HG03196 (cell line): ENCODE results near the gene CHSY1.

Source experiments
- ATAC-seq: cut with Tn5 transposase; IDR thresholded peaks from one replicate; pipeline ENCODE4 v1.9.1; 2021; ENCODE audit not compliant: unreplicated experiment

CHSY1 gene

DNA sequence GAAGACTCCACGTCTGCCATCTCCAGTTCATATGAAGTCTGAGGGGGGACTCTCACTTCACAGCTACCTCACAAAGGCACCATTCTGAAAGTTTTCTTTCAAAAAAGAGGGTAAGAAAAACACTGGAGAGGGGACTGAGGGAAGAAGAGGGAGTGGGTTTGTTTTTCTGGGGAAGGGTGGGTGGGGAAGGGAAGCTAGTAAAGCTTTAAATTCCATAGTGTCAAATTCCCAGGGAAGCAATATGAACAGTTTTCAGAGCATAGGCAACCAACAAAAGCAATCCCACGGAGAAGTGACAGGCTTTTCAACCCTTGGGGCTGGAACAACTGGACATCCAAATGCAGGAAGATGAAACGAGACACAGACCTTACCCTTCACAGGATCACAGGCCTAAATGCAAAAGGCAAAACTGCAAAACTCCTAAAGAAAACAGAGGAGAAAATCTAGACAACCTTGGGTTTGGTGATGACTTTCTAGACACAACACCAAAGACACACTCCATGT is 61.7 kb downstream of the CHSY1 start:
- no peak for ATAC-seq

DNA sequence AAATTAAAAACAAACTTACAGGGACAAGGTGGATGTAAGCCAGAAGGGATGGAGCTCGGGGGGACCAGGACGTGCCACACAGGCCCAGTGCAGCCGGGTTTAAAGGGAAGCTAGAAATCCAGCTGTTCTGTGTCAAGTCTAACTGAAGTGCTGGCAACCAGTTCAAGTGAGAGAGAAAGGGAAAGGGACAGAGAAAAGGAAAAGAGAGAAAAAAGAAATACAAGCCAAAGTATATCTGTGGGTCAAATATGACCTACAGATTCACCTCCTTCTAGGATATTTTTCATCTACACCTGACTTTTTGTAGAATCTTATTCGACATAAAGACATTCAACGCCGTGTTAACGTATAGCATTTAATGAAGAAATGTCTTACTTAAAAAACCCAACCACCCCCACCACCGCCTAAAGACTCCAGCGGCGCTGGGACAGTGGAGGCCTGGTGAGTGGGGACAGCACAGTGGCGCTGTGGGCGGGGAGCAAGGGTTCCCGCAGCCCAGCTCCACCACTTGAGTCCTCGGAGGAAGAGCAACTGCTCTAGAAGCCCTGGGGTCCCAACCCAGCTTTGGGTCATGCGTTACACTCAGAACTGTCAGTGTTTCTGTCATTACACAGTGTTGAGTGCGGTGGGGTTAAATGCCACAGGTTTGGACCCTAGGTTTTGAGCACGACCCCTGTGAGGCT is 62.3 kb downstream of the CHSY1 start:
- no peak for ATAC-seq

DNA sequence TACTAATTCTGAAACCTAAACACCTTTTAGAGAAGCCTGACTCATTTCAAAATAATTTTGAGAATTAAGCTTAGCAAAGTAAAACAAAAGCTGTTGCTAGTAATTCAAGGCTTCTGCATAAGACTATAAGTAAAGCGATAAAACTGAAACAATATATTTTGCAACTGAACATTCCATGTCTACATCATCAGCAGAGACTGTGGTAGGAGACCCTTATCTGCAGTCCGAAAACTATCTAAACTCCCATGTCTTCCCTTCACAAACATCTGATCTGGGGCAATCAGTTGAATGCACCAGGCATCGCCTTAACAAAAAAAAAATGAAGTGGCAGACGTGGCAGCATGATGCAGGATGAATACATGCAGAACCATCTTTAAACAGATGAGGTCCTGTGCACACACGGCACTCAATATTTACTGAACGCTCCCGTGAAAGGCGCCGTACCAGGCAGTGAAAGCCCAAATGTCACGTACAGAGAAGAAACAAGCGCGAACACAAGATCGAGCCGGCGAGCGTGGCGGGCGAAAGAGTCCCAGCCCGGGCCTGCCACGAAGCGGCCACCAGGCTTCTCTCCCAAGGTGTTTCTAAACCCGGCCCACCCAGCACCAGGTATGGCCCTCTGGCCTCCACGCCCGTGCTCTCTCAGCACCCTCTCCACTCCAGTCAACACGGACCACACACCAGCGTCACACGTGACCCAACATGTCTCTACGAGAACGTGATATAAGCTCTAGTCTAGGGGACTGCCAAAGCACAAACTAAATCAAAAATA is 63.0 kb downstream of the CHSY1 start:
- ATAC-seq = no peak

DNA sequence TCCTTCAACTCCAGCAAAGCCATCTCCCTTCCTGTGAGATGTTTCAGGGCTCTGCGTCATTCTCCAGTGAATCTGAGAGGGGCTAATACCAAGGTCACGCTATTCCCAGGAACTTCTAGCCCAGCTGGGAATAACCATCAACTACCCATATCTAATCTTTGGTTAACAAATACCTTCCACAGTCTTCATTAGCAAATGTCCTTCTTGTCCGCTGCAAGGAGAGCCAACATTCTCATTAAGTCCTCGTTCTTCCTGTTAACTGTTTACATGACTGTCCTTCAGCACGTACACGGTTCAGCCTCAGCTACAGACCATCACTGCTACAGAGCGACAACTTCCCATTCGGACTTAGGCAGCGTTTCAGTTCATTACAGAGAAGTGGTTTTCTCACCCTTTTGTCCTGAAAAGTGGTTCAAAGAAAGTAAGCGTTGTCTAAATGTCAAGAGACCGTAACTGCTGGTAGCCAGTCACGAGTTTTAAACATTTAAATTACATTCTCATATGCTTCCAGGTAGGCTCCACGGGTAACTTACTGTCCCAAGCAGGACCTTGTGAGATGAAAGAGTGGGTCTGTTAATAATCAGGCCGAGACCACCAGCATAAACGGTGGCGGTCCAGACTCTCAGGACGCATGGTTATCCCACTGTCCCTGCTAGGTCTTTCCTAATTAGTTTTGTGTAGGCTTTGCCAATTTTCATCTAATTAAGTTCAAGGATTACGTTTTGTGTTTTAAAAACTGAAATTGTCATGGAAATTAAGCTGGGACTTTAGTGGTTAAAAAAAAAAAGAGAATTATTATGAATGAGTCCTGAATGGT is 63.8 kb downstream of the CHSY1 start:
- no peak for ATAC-seq

DNA sequence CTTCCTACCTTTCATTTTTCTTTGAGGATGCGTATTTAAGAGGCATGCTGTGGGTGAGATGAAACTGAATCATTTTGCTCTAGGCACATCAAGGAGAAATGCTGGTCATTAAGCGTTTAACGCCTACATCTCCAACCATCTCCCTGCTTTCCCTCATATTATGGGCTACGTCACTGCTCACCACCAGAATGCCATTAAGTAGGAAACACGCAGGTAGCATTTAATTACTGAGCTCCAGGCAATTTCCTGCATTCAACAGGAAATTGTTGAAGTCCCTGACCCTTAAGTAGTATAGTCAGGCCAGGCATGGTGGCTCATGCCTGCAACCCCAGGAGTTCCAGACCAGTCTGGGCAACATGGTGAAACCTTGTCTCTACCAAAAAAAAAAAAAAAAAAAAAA is 66.1 kb downstream of the CHSY1 start:
- no peak for ATAC-seq

DNA sequence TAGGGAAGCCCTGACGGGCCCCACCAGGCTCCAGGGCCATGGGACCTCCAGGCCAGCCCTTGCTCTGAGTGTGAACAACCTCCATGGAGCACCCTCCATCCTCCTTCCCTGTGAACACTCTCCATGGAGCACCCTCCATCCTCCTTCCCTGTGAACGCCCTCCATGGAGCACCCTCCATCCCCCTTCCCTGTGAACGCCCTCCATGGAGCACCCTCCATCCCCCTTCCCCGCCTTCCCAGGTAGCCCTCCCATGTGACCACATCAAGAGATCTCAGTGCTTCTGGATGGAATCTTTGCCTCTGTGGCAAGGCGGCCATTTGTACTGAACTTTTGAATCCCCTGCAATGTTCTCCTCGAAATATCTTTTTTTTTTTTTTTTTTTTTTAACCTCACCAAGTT is 66.5 kb downstream of the CHSY1 start:
- ATAC-seq = no peak

DNA sequence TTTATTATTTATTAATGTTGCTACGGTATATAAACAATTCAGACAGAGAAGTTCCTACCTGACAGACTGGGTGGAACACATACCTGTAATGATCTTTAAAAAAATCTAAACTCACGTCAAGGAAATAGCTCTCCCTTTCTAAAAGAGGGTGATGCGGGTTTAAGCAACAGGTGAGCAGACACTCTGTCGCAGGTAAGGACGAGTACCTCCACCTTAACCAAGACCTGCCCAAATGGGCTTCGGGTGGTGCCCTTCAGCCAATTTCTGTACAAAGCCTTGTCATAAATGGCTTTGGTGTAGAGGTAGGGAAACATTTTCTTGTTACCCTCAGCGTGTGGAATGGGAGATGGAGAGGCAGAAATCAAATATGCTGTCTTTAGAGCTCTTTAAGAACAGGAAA is 67.0 kb downstream of the CHSY1 start:
- no peak for ATAC-seq

DNA sequence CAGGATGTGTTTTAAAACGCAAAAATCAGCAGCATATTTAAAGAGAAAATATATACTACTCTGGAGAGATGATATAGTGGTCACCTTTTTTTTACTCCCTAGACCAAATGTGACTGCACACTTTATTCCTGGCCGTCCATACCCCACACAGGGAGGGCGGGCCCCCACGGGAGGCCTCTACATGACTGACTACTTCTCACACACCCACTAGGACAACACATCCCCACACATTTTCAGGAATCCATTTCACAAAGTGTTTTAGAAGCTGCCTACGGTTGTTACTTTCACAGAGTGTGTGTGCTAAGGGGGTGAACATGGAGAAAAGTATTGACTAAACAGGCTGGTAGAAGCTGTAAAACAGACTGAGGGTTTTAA is 67.9 kb downstream of the CHSY1 start:
- ATAC-seq = no peak

DNA sequence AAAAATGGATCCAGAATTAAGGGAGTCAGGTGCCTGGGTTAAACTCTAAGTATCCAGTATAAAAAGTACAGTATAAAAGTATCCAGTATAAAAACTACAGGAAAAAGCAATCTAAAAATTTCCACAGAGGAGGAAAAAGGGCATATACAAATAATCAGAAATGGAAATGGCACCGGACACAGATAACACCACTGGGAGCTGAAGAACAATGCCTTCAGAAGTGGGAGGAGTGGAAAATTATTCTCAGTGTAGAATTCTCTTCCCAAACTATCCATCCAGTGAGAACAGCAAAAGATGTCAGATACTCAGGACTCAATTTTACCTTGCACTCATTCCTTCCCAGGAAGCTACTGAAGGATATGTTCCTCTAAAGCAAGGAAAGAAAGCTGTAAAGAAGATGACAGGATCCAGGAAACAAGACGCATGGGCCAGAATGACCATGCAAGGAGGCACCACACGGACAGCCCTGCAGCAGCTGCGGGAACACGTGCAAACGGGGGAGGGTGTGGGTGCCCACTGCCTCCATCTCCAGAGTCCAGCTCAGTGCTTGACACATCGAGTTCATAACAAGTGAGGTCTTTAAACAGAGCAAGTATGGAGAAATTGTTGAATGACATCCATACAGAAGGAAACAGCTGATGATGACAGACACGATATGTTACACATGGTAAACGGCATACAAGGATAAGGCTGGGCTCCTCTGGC is 68.5 kb downstream of the CHSY1 start:
- ATAC-seq = no peak

DNA sequence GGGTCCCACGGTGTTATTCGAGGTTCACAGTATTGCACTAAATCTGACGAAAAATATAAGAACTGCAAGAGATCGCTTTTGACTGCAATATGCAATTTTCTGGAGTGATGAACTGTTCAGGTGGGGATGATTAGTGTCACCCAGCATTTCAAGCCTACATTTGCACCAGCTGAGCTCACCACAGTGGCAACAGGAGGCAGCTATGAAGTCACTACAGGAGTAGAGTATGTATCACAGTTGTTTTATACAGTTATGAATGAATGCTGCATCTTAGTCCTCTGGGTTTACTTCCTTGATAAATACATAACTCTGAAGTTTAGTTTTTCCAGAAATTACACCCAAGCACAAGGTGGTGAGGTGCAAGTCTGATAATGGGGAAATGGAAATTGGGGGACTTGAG is 69.6 kb downstream of the CHSY1 start:
- no peak for ATAC-seq

DNA sequence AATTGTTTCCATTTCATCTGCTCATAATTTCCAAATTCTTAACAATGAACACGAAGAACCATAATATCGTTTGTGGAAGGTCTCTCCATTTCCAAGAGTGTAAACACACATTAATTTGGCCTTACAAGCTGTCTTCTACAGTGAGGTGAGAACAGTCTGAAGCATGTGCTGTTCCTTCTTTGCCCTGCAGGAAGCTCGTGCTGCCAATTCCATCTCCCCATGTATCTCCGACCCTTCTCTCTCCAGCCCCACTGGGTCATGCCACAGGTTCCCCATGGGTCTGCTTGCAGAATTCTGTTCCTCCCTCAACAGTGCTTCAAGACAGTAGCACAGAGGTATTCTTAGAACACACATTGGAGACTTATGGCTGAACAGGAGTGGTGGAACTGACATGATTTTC is 70.5 kb downstream of the CHSY1 start:
- ATAC-seq = no peak

DNA sequence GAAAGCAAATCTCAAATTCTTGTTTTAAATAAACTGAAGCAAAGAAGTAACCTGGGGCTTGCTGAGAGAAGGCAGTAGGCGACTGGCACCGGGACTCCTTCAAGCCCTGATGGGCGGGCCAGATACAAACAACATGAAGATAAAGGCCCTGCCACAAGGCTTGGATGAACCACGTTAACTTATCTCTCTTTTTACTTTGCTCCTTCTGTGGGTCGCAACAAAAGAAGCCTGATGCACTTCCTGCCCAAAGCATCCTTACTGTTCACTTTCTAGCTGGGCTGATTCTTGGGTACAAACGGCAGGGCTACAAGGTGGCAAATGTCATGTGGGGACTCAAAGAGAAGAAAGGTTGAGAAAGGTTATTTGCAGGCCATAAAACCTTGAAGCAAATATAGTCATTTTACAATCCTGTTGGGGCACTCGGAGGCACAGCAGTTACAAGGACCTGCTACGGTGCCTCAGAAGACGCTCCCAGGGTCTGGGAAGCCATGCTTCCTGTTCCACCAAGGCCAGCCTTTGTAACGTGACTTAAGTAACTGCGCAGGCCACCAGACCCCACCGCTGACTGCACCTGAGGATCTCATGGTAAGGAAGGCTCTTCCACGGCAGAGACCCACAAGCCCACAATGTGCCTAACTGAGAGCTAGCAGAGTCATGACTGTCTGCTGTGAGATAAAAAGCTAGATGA is 71.1 kb downstream of the CHSY1 start:
- no peak for ATAC-seq

DNA sequence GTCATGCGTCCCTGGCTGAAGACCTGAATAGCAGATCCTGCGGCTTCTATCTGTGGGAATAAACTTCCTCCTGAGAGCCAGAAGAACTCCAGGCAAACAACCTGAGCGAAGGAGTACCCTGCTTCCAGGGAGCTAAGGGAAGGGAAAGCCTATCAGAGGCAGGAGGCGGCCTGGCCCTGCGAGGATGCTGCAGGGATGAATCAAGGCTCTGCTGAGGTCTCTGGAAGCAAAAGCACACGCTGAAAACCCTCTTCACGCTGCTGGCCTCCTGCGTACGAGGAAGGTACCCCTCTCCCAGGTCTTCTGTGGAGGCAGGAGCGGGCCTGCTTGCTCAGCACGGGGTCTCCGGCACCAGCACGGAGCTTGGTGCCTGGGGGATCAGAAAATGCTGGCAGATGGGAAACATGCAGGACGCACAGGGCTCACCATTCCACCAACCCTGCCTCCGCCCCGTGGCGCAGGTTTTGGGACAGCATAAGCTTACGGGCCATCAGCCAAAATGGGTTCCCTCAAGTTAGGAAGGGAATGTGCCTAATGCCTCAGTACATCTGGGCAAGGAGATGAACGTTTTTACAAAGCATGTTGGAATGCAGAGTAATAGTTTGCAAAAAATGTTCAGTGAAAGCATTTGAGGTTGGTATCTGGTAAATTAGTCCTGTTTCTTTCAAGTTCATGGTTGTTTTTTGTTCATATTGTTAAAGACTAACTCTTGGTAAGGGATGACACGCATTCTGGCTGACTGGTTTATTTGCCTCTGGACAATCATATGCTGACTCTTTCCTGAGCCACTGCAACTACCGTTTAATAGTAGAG is 72.3 kb downstream of the CHSY1 start:
- no peak for ATAC-seq

DNA sequence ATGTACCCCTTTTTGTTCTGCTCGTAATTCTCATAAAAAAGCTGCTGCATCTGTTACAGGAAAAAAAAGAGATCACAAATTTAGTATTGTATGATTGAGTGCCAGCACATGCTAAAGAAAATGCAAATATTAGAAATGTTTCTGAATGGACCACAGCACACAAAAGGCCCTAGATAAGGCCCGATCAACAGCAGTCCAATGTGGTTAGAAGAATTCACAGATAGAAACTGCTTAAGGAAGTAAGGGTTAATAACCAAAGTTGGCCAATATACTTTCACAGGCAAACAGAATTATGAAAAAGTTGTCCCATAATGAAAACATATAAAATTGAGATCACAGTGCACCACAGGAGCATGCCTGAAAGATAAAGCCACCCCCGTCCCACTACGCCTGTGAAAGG is 72.9 kb downstream of the CHSY1 start:
- ATAC-seq = no peak

DNA sequence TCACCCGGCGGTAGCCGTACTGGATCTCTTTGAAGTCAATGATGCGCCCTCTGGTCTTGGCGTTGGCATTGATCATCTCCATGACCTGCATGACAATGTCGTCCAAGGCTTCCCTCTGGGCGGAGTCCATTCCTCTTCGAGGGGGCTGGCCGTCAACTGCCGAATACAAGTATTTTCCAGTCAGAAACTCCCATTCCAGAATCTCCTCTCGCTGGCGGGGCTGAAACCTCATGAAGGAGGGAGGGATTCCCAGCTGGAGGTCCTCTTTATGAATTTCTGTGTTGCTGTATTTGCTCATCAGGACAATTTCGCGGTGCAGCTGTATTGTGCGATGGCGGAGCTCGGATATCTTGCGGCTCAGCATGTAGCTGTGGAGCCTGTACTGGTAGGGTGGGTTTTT is 73.4 kb downstream of the CHSY1 start:
- no peak for ATAC-seq

DNA sequence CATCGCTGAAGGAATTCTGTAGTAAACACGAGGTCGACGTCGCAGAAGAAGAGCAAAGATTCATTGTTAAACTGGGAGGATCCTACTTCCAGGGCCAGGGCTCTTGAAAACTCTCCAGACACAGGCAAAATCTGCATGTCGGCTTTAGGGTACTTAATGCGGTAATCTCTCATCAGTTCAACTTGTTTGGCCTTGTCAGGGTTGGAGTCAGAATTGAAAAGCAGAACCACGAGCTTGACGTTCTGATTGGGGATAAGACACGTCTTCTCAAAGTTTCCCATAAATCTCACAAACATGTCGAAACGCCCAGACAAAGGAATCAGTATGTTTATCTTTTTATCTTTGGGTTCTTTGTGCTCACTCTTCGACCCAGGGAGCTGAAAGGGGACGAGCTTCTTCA is 74.0 kb downstream of the CHSY1 start:
- no peak for ATAC-seq

DNA sequence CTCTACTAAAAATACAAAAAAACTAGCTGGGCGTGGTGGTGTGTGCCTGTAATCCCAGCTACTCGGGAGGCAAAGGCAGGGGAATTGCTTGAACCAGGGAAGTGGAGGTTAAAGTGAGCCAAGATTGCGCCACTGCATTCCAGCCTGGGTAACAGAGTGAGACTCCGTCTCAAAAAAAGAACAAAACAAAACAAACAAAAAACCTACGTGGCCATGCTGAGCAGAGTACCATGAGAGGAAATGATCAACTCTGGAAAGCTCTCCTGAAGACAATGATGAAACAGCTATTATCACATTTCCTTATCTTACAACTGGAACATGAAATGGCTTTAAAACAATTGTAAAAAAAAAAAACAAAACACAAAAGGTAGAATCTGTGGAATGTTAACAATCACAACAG is 75.2 kb downstream of the CHSY1 start:
- no peak for ATAC-seq

DNA sequence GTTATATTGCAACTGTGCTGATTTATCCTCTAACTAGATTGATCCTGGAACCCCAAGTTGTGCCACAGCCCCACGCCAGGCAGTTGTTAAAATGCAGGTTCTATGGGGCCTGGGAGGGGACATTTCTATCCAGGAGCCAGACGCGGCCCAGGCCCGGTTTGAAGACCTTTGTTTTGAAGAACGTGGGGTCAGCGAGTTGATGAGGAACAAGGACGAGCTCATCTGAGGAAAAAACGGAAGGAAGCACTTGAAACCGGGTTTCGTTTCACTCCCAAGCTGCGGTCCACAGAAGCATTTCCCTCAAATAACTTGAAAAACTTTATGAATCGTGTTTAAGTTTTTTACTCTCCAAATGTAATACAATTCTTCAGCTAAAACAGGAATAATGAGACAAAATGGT is 76.4 kb downstream of the CHSY1 start:
- no peak for ATAC-seq

DNA sequence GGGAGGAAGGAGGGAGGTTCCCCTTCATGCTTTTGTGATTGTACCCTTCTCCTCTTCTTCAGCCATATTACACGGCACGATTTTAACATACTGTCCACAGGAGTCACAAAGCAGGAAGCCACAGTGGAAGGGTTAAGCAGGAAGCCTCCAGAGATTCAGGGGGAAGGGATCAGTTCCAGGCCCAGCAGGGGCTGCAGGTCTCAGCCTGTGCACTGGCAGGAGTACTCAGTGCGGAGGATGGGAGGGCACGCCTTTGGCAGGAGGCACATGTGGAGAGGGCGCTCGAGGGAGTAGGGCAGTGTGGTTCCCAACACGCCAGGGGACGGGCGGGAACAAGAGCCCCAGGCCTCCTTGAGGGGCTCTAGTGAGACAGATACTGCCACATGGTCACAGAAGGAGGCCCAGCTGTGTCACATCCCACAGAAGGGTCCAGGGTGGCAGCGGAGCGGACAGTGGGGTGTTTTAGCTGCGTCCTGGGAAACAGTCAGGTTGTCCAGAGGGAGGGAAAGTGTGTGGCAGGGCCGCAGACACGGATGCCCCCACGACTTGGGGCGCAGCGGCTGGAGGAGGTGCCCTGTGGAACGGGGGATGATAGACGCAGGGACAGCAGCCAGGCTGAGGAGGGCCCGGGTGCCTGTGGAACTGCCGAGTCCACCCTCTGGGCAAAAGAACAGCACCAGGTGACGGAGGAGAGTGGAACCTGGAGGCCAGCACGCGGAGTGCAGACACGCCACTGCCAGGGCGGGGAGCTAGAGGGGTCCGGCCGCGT is 77.5 kb downstream of the CHSY1 start:
- no peak for ATAC-seq
